HG03575 (cell line): ENCODE measurements around the gene OR1K1.

Source experiments
- ATAC-seq: cut with Tn5 transposase; IDR thresholded peaks from one replicate; pipeline ENCODE4 v1.9.1; 2021; ENCODE audit not compliant: unreplicated experiment, insufficient number of reproducible peaks, low FRiP score; ENCODE audit errors: extremely low read depth

Gene OR1K1

DNA sequence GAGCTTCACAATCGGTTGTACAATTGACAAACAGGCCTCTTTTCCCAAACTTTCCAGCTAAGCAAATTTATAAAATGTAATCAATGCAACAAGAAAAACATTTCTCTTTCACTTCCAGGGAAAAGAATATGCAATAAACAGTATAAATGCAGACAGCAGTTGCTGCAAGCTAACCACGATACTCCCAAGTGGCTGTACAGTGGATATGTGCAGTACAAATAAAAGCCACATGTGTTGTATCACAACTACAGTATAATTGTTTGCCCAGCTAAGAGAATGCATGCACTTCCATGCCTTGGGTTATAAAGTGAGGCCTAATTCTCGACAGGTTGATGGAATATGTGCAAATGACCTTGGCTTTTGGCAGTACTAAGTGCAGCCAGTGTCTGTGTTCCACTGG is 45.2 kb downstream of the OR1K1 start:
- ATAC-seq, result no peak

DNA sequence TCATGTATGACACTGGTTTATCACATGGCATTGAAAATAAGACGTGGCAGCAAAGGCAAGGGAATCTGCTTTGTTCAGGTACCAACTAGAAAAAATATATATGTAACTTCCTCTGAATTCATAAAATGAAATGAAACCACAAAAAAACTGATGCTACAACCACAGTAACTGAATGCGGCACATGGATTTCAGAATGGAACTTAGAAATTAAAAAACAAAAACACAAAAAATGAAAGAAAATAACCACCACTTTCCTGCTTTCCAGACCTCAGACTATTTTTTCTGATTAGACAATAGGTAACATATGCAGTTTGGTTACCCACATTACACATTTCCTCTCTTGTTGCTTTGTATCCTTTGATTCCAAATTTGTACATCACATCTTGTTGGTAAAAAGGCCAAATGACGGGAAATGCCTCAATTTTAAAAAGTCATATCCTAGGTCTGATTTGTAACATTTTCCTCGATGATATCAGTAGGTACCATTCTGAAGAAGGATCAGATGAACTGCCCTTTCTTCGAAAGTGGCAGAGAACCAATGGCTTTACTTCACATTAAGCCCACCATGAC is 46.5 kb downstream of the OR1K1 start:
- ATAC-seq, result no peak

DNA sequence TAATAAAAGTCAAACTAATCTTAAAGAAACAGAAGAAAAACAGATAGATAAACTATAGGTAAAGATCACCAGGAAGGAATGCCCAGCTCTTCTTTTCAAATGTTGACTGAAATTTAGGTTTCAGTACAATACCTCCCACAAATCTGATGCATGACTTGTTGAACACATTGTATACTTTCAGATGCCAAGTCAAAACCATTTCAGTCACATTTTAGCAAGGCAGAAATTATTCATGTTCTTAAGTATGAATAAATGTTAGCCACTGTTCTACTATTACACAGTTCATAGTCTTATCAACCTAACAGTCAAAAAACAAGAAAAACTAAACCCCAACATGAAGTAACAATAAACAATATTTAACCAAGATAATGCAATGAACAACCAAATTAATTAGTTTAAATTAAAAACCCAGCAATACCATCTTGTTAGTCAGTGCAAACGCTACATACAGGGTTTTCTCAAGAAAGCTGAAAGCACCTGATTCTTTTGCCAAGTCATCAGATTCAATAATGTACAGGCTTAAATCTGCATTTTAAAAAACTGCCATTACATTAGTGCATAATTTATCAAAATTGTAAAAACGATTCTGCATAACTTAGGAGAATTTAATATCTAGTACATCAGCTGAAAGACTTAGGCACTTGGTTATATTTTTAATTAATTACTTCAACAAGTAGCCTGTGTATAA is 48.5 kb downstream of the OR1K1 start:
- ATAC-seq, result no peak
